Measurements from ENCODE around the gene RIC1.
"Not testable (repeated sequence)": the region's sequence is repeated elsewhere in the genome, so short reads cannot be mapped to it uniquely, and the experiment has no call there.

The RIC1 gene

DNA sequence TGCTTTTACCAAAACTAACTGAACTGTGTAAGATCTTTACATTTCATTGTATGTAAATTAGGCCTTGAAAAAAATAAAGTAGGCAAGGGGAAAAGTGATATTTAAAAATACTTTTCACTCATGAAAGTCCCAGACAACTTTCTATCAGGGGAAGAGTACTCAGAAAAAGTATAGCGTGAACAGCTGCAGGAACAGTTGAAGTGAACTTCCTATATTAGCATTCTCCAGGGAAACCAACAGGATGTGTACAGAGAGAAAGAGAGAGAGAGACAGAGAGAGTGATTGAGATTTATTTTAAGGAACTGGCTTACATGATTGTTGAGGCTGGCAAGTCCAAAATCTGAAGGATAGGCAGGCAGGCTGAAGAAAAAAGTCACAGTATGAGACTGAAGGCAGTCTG lies 162.0 kb downstream of the RIC1 start:
- DNase-seq, result no peak

DNA sequence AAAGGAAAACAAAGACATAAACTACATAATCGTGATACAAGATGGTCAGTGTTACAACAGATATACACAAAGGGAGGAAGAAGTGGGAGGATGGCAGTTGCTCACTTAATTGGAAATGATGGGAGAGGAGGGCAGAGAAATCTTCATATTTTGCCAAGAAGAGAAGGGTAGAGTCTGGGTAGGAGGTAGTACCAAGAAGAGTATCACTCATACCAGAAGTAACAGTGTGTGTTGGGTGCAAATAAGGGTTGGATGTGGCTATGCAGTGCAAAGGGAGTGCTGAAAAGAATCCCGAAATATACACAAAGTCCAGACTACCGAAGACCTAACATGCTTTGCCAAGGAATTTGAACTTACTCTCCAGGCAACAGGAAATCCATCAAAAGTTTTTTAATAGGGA lies 163.0 kb downstream of the RIC1 start:
- no peak for DNase-seq

DNA sequence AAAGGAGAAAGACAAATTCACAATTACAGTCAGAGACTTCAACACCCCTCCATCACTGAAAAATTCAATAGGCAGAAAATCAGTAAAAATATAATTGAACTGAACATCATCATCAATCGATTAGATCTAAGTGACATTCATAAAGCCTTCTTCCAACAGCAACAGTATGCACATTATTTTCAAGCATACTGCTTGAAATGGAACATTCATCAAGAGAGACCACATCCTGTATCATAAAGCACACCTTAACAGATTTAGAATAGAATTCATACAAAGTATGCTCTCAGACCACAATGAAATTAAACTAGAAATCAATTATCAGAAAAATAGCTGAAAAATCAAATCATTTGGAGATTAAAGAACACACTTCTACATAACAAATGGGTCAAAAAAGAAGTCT lies 164.9 kb downstream of the RIC1 start:
- no peak for DNase-seq

DNA sequence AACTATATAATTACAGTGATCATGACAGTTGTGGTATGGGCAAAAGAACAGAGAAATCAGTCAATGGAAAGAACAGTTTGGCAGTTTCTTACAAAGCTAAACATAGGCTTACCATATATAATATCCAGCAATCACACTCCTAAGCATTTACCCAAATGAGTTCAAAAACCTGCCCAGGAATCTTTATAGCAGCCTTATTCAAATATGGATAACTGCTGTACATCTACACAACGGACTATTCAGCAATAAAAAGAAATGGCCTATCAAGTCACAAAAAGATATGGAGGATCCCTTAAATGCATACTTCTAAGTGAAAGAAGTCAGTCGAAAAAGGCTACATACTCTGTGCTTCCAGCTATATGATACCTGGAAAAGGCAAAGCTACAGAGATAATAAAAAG lies 167.4 kb downstream of the RIC1 start:
- DNase-seq, result no peak

DNA sequence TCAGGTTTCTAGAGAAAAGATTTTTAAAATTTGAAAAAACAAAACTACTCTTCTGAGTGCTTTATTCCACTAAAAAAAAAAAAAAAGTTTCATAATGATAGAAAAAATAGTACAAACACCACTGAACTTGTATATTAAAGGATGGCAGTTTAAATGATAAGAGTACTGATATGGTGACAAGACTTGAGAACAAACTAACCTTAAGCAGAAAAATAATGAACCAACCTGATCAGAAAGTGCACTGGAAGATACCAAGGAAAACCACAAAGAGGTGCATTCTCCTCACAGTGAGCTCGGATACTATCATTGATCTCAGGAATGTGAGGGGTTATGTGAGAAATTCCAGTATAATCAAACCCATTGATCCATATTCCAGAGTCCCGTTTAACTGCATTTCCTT lies 169.7 kb downstream of the RIC1 start:
- no peak for DNase-seq

DNA sequence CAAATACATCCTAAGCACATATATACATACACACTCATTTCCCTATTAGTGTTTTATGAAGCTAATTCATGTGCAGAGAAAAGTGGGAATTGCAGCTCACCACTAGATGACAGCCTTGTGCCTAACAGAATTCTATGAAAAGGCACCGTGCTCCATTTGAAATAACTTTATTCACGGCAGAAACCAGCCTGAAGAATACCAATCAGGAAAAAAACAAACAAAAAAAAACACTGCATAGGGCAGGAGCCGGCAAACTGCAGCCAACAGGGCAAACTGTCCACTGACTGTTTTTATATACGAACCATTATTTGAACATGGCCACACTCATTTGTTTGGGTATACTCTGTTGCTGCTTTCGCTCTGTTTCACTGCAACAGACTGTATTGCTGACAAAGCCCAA lies 170.4 kb downstream of the RIC1 start:
- DNase-seq, result no peak

DNA sequence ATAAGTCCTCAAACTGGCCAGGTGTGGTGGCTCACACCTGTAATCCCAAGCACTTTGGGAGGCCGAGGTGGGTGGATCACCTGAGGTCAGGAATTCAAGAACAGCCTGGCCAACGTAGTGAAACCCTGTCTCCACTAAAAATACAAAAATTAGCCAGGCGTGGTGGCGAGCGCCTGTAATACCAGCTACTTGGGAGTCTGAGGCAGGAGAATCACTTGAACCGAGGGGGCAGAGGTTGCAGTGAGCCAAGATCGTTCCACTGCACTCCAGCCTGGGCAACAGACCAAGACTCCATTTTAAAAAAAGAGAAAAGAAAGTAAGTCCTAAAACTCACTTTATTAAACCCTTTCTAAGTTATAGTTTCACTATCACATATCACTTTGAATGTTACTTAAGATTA lies 171.5 kb downstream of the RIC1 start:
- not testable (repeated sequence) for DNase-seq

DNA sequence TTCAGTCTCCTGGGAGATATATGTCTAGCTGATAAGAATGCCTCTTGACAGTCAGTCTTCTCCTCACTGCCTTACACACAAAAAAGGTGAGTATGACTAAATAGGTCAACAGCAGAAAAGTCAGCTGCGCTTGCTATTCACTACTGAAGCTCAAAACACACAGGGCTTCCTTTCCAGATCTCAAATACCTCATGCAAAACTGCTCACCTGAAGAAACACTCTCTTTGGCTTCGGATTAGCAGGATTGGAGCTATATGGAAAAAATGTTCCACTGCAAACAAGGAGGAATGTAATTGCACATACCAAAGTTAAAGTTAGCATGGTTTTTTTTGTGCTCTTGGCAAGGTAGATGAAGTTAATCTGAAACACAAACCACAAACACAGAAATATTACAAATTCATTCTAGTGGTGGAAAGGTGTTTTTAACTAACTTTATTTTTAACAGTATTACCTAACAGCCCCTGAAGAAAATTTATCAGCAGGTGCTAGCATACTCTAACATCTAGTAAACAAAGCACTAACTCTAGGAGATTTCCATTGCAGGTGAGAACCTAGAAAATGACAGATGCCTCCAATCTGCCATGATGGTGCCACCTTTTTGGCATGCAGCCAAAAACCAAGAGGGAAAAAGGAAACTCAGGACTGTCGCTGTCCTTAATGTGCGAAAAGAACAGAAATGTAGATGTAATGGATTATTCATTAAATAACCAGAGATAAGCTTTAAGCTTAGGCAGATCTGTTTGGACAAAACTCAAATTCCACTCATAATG lies 172.2 kb downstream of the RIC1 start:
- DNase-seq, result no peak

DNA sequence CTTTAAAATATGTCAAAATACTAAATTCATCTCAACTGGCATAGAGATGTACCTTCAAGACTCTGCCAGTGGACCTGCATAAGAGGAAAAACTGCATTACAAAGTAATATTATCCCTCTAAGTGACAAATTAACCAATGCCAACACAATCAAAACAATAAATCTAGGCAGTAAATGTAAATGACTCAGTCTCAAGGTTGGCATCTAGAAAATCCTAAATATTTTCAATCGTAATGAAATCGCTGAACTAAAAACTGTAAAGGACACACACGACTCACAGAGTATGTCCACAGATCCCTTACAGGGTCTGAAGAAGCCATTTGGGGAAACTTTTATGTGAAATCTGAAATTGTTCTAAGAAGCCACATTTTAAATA lies 172.8 kb downstream of the RIC1 start:
- no peak for DNase-seq

DNA sequence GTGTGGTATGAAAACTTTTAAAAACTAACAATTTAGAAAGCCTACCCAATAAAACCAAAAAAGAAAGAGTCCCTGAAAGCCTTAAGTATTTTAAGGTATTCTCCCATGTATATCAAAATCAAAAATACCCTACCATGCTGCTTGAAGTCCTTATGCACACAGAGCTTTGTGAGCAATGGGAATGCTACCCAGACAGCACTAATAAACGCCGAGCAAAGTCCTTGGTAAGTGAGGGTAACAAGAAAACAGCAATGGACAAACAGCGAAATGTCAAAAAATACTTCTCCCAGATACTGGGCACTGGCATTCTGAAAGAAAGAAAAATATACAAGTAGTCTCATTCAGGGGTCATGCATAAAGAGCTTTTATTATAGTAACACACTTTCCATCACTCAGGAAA lies 176.6 kb downstream of the RIC1 start:
- no peak for DNase-seq

DNA sequence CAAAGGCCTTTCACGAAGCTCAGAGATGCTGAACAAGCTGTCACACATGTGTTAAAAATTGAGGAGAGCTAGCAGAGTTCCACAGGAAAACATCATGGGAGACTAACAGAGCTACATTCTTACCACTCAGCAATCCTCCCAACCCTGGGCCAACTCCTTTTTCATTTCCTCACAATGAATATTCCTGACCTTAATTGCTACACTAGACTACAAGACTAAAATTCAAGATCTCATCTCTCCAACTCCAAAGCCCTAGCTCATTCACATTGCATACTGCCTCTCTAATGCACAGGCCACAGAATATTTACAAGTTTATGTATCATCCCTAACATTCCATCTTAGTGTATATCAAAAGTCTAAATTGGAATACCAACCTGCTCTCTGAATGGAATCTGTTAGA lies 182.8 kb downstream of the RIC1 start:
- DNase-seq, result no peak

DNA sequence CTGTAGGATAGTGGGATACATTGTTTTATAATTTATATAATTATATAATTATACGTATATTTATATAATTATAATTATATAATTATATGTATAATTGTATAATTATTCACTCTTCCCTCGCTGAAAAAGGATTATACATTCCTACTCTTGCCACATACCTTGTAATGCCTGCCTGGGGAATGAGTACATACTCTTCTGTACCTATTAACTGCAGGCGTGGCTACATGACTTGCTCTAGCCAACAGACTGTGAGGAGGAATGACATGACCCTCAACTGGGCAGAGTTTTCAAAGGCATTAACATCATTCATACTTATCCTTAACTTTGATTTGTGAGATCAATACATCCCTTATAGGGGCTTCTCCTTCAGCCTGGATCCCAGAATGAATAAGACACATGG lies 184.9 kb downstream of the RIC1 start:
- no peak for DNase-seq

DNA sequence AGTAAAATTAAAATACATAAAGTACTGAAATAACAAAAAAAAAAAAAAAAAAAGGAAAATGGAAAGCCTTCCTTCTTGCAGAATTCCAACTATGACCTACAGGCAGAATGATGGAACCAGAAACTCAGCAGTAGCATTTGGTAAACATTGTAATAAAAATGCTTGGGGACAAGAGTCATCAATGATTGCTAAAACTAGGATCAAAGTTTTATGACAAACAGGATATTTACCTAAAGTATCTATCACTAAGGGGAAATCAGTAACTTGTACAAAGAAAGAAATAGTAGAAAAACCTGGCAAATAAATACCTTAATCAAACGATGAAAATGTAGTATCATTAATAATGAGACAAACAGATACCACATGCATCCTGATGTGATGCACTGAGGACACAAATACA lies 186.6 kb downstream of the RIC1 start:
- no peak for DNase-seq

DNA sequence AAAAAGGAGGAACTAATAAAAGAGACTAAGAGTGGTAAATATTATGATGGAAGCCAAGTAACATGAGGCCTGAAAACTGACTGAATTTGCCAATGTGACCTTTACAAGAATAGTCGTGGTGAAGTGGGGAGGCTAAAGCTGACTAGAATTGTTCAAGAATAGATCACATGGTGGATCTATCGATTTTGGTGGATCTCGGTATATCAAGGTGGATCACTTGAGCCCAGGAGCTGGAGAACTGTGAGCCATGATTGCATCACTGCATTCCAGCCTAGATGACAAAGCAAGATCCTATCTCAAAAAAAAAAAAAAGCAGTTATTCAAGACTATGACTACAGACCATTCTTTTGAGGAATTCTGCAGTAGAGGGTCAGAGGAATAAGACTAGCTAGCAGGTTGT lies 189.0 kb downstream of the RIC1 start:
- no peak for DNase-seq

DNA sequence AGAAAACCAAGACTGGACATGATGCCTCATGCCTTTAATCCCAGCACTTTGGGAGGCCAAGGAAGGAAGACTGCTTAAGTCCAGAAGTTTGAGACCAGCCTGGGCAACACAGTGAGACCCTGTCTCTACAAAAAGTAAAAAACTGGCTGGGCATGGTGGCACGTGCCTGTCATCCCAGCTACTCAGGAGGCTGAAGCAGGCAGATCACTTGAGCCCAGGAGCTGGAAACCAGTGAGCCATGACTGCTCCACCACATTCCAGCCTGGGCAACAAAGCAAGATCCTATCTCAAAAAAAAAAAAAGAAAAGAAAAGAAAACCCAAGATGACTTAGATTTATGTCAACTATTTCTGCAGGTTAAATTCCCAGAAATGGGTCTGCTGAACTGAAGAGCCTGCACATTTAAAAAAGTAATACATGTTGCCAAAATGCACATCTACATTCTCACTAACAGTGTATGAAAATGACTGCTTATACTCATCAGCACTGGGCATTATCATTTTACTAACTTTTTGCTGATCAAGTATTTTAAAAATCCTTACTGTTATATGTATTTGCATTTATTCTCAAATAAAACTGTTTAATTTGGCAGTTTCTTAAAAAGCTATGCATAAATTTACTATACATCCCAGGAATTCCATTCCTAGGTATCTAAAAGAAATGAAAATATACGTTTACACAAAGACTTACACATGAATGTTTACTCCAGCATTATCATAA lies 189.7 kb downstream of the RIC1 start:
- no peak for DNase-seq

DNA sequence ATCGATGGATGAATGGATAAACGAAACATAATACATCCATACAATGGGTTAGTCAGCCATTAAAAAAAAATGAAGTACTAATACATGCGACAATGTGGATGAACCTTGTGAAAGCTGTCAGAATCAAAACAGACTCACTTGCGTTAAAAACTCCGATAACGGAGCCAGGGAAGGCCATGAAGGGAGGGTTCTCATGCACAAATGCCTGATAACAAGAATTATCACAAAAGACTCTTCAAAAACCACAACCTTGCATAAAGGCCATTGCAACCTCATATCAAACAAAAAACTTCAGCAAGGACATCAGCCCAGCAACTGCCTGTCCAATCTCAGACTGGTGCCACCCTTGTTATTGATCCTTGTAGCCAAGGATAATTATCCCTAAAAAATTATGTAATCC lies 190.3 kb downstream of the RIC1 start:
- DNase-seq, result no peak

DNA sequence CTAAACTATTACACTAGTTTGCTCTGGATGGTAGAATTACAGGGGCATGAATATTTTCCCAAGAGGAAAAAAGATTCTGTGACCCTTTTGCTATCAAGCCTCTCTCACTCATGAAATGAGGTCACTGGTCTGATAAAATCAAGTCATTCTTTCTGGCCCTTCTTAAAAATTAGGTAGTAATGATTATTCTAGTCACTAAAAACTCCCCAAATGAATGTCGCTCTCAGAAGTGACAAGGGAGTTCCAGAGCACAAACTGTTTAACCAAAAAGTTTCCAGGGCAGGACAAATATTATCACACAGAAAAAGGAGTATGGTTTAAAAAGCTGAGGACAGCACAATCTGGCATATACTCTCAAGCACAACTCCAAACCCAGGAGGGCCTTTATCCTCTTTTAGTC lies 191.5 kb downstream of the RIC1 start:
- DNase-seq, result no peak

DNA sequence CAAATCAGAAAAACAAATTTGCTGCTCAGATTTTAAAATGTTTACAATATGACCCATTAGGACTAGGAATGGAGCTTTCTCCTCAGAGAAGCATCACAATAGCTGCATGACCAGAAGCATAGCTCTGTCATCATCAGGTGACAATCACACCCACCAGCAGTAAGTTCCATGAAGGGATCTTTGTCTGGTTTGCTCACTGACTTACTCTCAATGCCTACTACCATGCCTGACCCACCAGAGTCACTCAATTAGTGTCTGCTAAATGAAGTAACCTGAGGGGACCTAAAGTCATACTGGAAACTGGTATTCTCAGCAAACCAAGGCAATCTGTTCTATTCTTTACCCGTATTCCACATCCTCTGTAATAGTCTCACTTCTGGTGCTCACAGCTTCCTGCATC lies 196.3 kb downstream of the RIC1 start:
- DNase-seq, result no peak

All from NCI-H524 treated with DMSO at 0.1 percent for 48 hours (cell line).